GM18858 (cell line): Measurements from ENCODE around the gene KRTAP10-9.
"Not testable (repeated sequence)": the region's sequence is repeated elsewhere in the genome, so short reads cannot be mapped to it uniquely, and the experiment has no call there.

ENCODE experiments used
- ATAC-seq: cut with Tn5 transposase; IDR thresholded peaks from one replicate; pipeline ENCODE4 v1.9.1; 2021; ENCODE audit not compliant: unreplicated experiment

Gene KRTAP10-9

DNA sequence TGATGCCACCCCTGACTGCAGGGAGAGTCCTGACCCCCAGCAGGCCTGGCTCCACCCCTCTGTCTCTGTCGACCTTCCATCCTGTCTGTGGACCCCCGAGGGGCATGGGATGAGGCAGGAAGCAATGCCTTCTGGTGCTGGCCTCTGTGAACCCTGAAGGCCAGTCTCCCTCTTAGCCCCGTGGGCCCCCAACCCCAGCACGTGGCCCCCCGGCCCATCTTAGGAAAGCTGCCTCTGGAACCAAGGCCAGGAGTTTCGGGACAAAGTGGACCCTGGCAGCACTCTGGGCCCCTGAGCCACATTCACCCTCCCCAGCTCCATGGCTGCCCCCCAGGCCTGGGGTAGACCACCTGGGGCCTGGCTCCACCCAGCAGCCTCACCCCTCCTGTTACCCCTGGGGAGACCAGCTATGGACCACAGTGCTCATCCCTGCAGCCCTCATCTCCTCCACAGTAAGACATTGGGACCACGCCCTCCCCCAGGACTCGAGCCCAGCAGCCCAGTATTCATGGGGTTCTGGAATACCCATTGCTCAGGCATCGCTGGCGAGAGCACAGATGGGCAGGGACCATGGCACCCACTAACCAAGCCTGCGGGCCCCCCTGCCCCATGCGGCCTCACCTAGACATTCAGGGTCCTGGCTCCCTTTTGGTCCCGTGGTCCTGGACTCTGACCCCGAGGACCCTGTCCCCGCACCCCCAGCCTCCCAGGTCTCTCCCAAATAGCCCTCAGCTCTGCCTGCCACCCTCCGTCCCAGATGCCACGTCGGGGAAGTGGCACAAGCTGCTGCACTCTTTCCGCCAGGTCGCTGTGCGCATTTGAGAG lies 11.8 kb downstream of the KRTAP10-9 start:
- ATAC-seq, result not testable (repeated sequence)

DNA sequence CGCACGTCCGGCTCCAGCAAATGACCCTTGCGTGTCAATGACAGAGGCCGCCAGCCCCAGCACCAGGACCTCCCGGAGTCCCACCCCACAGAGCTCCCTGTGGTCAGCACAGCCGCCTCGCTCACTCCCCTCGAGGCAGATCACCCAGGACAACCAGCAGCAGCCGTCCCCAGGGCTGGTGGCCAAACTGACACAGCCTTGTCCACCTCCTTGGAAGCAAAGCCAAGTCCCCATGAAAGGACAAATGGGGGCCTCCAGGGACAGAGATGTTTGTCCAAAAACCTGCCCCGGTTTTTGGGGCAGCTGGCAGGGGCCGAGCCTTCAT lies 12.4 kb downstream of the KRTAP10-9 start:
- ATAC-seq, result no peak

GRCh38 chr21:44640761-44641160 lies 13.9 kb downstream of the KRTAP10-9 start:
- ATAC-seq, result no peak

GRCh38 chr21:44643741-44644310 lies 16.9 kb downstream of the KRTAP10-9 start:
- no peak for ATAC-seq

DNA sequence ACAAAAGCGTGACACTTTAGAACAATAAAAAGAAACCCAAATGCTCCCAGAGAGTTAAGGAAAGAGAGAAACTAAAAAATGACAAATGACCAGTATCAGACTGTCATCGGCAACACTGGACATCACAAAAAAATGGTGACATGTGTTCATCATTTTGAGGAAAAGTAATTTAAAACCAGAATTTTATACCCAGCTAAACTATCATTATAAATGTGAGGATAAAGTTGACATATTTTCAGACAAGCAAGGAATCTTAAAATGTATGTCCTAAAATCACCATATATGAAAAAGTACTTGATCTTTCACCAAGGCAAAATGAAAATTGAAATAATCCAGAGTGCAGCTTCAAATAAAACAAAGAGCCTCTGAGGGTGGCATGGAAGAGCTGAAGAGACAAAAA lies 18.0 kb downstream of the KRTAP10-9 start:
- no peak for ATAC-seq

DNA sequence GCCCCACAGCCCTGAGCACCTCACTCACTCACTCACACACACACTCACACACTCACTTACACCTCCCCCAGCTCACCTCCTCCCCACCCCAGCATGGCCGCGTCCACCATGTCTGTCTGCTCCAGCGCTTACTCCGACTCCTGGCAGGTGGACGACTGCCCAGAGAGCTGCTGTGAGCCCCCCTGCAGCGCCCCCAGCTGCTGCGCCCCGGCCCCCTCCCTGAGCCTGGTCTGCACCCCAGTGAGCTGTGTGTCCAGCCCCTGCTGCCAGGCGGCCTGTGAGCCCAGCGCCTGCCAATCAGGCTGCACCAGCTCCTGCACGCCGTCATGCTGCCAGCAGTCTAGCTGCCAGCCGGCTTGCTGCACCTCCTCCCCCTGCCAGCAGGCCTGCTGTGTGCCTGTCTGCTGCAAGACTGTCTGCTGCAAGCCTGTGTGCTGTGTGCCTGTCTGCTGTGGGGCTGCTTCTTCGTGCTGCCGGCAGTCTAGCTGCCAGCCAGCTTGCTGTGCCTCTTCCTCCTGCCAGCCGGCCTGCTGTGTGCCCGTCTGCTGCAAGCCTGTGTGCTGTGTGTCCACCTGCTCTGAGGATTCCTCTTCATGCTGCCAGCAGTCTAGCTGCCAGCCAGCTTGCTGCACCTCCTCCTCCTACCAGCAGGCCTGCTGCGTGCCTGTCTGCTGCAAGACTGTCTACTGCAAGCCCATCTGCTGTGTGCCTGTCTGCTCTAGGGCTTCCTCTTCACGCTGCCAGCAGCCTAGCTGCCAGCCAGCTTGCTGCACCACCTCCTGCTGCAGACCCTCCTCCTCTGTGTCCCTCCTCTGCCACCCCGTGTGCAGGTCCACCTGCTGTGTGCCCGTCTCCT lies 19.7 kb downstream of the KRTAP10-9 start, which contains the start of gene KRTAP10-11:
Gene KRTAP10-11, plus strand, starts transcription at position 49 of the 856 bp plus-strand sequence. Its CDS starts 45 bp downstream, at position 94.
- not testable (repeated sequence) for ATAC-seq

DNA sequence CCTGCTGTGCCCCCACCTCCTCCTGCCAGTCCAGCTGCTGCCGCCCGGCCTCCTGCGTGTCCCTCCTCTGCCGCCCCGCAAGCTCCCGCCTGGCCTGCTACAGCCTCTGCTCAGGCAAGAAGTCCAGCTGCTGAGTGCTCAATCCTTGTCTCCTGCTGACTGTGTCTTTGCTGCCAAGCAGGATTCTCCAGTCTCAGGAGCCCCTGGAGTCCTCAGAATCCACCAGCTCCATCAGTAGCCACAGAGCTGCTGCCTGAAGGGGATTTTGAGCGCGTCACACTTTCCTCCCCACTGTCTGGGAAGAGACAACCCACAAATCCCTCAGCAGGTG lies 20.3 kb downstream of the KRTAP10-9 start:
- no peak for ATAC-seq

DNA sequence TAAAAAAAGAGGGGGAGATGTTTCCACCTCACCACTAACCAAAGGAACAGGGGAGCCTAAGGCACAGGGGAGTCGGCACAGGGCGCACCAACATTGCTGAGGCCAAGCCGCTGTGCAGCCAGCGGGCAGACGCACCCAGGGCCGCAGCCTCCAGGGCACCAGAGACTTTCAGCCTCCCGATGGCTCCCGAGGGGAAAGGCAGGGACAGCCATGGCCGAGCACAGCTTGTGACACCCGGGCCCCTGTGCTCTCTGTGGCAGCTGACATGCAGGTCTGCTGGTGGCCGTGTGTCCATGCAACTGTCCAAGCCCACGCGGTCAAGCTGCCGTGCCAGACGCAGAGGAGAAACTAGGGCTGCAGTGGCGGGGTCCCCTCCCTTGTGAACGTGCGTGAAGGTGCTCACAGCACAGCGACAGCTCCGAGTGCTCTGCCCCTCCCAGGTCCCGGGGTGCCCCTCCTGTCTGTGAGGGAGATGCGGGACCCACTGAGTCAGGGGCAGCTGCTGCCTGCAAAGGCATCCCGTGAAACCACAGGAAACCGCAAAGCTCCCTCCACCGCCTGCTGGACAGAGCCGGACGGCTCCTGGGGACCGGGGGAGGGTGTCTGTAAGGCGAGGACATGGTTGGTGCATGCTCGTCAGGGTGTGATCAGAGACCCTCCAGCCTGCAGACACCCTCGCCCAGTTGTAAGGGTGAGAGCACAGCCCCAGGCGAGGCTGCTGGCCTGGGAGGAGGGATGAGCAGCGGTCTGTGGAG lies 21.8 kb downstream of the KRTAP10-9 start:
- no peak for ATAC-seq

- ATAC-seq, result no peak
Observed at GRCh38 chr21:44649521-44650100, 22.7 kb downstream of the KRTAP10-9 start.

- no peak for ATAC-seq
Observed at GRCh38 chr21:44650265-44650972, 23.5 kb downstream of the KRTAP10-9 start.

GRCh38 chr21:44650973-44651675 lies 24.2 kb downstream of the KRTAP10-9 start:
- no peak for ATAC-seq

GRCh38 chr21:44653123-44653522 lies 26.2 kb downstream of the KRTAP10-9 start:
- ATAC-seq, result no peak

- ATAC-seq, result no peak
Observed at GRCh38 chr21:44653656-44654575, 27.0 kb downstream of the KRTAP10-9 start.

DNA sequence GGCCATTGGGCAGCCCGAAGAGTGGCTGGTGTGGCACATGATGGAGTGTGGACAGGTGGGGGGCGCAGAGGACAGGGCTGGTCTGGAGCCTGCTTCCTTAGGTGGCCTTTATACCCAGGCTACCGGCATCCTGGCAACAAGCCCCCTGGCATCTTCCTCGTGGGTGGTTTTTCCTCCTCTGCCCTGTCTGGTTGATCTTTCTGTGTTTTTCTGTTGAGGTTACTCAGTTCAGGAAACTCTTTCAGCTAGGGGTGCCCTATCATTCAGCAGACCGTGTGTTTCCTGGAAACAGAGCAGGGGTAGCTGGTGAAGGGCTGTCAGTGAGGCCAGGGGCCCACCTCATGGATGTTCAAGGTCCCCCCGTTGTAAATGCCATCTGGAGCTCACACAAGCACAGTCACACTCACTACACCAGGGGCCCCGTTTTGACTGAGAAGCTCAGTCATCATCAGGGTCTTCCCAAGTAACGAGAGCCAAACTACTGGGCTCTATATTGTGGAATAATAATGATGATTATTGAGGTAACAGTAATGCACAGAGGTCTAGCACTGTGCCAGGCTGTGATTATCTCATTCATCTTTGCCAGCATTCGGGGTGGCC lies 27.8 kb downstream of the KRTAP10-9 start, which contains the start of gene KRTAP12-4:
Gene KRTAP12-4, minus strand, starts transcription at position 84 of the 600 bp plus-strand sequence. Its CDS starts 45 bp downstream, at position 39.
- ATAC-seq, result no peak

DNA sequence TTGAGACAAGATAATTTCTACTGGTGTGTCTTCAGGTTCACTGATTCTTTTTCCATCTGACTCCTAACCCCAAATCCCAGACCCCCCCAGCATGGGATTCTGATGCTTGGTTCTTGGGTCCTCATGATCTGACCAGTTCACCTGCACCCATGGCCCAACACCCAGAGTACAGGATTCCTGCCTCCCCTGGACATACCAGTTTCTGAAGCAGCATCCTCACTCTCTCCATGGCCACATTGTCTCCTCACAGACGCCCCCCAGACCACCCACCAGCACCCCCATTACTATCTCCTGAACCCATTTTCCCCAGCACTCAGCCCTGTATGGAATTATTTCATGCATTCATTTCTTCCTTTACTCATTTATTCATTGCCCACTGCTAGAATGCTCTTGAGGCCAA lies 30.0 kb downstream of the KRTAP10-9 start:
- no peak for ATAC-seq

DNA sequence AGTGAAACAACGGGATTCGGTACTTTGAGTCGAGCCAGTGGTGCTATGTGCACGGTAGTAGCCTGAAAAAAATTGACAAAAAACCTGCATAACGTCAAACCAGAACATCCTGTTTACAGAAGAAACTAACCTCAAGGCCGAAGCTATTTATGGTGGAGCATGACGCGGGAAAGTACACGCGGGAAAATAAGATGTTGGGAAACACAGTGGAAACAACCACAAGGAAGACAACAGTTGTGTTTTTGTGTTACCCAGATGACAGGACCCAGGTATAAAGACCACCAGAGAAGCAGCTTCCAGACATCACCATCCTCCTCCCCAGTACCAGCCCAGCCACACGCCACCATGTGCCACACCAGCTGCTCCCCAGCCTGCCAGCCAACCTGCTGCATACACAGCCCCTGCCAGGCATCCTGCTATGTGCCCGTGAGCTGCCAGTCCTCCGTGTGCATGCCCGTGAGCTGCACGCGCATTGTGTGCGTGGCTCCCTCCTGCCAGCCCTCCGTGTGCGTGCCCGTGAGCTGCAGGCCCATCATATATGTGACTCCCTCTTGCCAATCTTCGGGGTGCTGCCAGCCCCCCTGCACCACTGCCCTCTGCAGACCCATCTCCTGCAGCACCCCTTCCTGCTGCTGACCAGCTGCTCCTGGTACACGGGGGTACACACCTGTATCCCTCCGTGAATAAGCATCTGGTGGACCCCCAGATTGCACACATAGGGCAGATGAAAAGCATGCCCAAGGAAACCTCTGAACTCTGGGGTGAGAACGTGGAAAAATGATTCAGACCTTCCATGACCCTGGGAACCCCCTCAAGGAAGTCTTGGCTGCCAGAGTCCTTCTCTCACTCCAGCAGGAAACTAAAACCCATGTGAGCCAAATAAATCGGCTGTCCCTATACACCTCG lies 31.0 kb downstream of the KRTAP10-9 start, which contains the start of gene KRTAP12-3:
Gene KRTAP12-3, plus strand, starts transcription at position 298 of the 906 bp plus-strand sequence. Its CDS starts 48 bp downstream, at position 346.
- no peak for ATAC-seq

DNA sequence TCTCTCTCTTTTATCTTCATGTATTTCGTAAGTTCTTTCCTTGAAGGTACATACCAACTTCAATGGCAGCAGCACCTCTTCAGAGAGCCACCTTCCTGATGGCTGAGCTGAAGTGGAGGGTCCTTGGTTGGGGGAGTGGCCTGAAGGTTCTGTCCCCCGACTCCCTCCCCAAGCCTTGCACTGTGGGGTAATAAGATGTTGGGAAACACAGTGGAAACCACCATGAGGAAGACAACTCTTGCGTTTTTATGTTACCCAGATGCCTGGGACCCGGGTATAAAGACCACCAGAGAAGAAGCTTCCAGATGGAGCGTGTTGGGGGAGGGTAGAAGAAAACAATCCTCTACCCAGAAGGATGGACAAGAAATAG lies 31.6 kb downstream of the KRTAP10-9 start:
- no peak for ATAC-seq
